ENCODE data around the gene SFT2D3. TPM values are rescaled to one million over a fixed set of nuclear protein-coding genes. Genes with fewer than 3 reads are reported as not detected.

The SFT2D3 gene
- total and polyA plus RNA-seq, 2 of the 13 experiments (the other 11 are each of a cell fraction or from before 2014, with no cell fraction given), result 8.3 to 9.4 TPM

DNA sequence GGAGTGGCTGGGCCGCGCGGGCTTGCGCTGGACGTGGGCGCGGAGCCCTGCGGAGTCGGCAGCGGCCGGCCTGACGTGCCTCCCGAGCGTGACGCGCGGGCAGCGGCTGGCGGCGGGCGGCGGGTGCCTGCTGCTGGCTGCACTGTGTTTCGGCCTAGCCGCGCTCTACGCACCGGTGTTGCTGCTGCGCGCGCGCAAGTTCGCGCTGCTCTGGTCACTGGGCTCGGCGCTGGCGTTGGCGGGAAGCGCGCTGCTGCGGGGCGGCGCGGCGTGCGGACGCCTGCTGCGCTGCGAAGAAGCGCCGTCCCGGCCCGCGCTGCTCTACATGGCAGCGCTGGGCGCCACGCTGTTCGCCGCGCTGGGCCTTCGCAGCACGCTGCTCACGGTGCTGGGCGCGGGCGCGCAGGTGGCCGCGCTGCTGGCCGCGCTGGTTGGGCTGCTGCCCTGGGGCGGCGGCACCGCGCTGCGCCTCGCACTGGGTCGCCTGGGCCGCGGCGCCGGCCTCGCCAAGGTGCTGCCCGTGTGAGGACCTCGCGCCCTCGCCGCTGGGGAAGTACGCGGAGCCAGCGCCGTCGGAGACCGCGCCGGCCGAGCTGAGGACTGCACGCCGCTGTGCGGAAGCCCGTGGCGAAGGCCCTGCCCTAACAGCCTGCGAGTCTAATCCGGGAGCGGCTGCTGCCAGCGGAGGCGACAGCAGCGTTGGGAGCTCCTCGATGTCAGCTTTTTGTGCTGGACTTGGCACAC, 526 bp downstream of the SFT2D3 start (continued):
- TF ChIP-seq SMYD3 (CRISPR knock-in tag; IDR thresholded peaks at IDR 0.05), result no peak; the same call in 1 of the 2 replicates
- peak; percentile 75; the same call in 1 of the 2 replicates for TF ChIP-seq GFI1 (CRISPR knock-in tag; IDR thresholded peaks at IDR 0.05; ENCODE audit: borderline replicate concordance)
- peak in 1 of 2 experiments; percentile 56; a peak in 1 of 4 replicates for TF ChIP-seq KLF16 (CRISPR knock-in tag; IDR thresholded peaks at IDR 0.05)
- TF ChIP-seq, protein P1, sequence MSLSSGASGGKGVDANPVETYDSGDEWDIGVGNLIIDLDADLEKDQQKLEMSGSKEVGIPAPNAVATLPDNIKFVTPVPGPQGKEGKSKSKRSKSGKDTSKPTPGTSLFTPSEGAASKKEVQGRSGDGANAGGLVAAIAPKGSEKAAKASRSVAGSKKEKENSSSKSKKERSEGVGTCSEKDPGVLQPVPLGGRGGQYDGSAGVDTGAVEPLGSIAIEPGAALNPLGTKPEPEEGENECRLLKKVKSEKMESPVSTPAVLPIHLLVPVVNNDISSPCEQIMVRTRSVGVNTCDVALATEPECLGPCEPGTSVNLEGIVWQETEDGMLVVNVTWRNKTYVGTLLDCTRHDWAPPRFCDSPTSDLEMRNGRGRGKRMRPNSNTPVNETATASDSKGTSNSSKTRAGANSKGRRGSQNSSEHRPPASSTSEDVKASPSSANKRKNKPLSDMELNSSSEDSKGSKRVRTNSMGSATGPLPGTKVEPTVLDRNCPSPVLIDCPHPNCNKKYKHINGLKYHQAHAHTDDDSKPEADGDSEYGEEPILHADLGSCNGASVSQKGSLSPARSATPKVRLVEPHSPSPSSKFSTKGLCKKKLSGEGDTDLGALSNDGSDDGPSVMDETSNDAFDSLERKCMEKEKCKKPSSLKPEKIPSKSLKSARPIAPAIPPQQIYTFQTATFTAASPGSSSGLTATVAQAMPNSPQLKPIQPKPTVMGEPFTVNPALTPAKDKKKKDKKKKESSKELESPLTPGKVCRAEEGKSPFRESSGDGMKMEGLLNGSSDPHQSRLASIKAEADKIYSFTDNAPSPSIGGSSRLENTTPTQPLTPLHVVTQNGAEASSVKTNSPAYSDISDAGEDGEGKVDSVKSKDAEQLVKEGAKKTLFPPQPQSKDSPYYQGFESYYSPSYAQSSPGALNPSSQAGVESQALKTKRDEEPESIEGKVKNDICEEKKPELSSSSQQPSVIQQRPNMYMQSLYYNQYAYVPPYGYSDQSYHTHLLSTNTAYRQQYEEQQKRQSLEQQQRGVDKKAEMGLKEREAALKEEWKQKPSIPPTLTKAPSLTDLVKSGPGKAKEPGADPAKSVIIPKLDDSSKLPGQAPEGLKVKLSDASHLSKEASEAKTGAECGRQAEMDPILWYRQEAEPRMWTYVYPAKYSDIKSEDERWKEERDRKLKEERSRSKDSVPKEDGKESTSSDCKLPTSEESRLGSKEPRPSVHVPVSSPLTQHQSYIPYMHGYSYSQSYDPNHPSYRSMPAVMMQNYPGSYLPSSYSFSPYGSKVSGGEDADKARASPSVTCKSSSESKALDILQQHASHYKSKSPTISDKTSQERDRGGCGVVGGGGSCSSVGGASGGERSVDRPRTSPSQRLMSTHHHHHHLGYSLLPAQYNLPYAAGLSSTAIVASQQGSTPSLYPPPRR (CRISPR knock-in tag; IDR thresholded peaks at IDR 0.05; ENCODE audit: borderline replicate concordance), result no peak; the same call in 1 of the 2 replicates
- 0 out of 2 replicates have a peak, but pooled peaks have one; percentile 48 for TF ChIP-seq ZNF350 (CRISPR knock-in tag; IDR thresholded peaks at IDR 0.05; ENCODE audit: borderline replicate concordance, low read depth)
- TF ChIP-seq U2AF2 (IDR thresholded peaks at IDR 0.05; ENCODE audit: low read depth, low read length), result no peak
- TF ChIP-seq, protein P2, sequence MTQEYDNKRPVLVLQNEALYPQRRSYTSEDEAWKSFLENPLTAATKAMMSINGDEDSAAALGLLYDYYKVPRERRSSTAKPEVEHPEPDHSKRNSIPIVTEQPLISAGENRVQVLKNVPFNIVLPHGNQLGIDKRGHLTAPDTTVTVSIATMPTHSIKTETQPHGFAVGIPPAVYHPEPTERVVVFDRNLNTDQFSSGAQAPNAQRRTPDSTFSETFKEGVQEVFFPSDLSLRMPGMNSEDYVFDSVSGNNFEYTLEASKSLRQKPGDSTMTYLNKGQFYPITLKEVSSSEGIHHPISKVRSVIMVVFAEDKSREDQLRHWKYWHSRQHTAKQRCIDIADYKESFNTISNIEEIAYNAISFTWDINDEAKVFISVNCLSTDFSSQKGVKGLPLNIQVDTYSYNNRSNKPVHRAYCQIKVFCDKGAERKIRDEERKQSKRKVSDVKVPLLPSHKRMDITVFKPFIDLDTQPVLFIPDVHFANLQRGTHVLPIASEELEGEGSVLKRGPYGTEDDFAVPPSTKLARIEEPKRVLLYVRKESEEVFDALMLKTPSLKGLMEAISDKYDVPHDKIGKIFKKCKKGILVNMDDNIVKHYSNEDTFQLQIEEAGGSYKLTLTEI (CRISPR knock-in tag; conservative IDR thresholded peaks at IDR 0.05), result no peak; the same call in 1 of the 2 replicates
- TF ChIP-seq, protein P3, sequence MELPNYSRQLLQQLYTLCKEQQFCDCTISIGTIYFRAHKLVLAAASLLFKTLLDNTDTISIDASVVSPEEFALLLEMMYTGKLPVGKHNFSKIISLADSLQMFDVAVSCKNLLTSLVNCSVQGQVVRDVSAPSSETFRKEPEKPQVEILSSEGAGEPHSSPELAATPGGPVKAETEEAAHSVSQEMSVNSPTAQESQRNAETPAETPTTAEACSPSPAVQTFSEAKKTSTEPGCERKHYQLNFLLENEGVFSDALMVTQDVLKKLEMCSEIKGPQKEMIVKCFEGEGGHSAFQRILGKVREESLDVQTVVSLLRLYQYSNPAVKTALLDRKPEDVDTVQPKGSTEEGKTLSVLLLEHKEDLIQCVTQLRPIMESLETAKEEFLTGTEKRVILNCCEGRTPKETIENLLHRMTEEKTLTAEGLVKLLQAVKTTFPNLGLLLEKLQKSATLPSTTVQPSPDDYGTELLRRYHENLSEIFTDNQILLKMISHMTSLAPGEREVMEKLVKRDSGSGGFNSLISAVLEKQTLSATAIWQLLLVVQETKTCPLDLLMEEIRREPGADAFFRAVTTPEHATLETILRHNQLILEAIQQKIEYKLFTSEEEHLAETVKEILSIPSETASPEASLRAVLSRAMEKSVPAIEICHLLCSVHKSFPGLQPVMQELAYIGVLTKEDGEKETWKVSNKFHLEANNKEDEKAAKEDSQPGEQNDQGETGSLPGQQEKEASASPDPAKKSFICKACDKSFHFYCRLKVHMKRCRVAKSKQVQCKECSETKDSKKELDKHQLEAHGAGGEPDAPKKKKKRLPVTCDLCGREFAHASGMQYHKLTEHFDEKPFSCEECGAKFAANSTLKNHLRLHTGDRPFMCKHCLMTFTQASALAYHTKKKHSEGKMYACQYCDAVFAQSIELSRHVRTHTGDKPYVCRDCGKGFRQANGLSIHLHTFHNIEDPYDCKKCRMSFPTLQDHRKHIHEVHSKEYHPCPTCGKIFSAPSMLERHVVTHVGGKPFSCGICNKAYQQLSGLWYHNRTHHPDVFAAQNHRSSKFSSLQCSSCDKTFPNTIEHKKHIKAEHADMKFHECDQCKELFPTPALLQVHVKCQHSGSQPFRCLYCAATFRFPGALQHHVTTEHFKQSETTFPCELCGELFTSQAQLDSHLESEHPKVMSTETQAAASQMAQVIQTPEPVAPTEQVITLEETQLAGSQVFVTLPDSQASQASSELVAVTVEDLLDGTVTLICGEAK (IDR thresholded peaks at IDR 0.05), result no peak
- TF ChIP-seq, protein P3 (CRISPR knock-in tag; IDR thresholded peaks at IDR 0.05), result peak; percentile 75
- 0 out of 2 replicates have a peak, but pooled peaks have one; percentile 40 for TF ChIP-seq NRL (CRISPR knock-in tag; IDR thresholded peaks at IDR 0.05; ENCODE audit: borderline replicate concordance)
- 0 out of 2 replicates have a peak, but pooled peaks have one; percentile 61 for TF ChIP-seq MTF1 (CRISPR knock-in tag; IDR thresholded peaks at IDR 0.05)

Measured in HepG2 (cell line).